Natural killer cell (primary cell): ENCODE data around the gene GMPR2. TPM values are rescaled to one million over a fixed set of nuclear protein-coding genes. Genes with fewer than 3 reads are reported as not detected.

Experiments used
- ATAC-seq, 3 donors: fragments of 150-1000 bp in 2 of 3; fragments of 200-7000 bp in 1 of 3; cut with Tn5 transposase; 1 replicate in 1 of 3; 2 replicates in 2 of 3; pipeline ENCODE4 v1.10.0; 2021; ENCODE audit warnings: mild to moderate bottlenecking in 2 of 3, moderate library complexity in 2 of 3
- DNase-seq, 2 donors: peaks; one replicate each; pipeline versions ENCODE4 v3.0.0 to v3.0.0-alpha.2; 2013 to 2021; ENCODE audit warnings: mixed read lengths in 1 of 2
- H3K27ac ChIP-seq: one replicate; pipeline ENCODE4 v1.5.1; 2013; ENCODE audit warnings: mild to moderate bottlenecking, low read length
- H3K27me3 ChIP-seq: one replicate; pipeline ENCODE4 v1.6.1; 2013; ENCODE audit warnings: low read length; ENCODE audit not compliant: control insufficient read depth, insufficient read depth
- H3K36me3 ChIP-seq: one replicate; pipeline ENCODE4 v1.6.1; 2013; ENCODE audit warnings: low read length; ENCODE audit not compliant: control insufficient read depth, insufficient read depth
- H3K4me1 ChIP-seq: one replicate; pipeline ENCODE4 v1.6.1; 2013; ENCODE audit warnings: low read length; ENCODE audit not compliant: control insufficient read depth, insufficient read depth
- H3K4me3 ChIP-seq: one replicate; pipeline ENCODE4 v1.5.1; 2013; ENCODE audit warnings: low read length
- H3K9me3 ChIP-seq: one replicate; pipeline ENCODE4 v1.6.1; 2013; ENCODE audit warnings: low read length; ENCODE audit not compliant: control insufficient read depth, insufficient read depth
- H3K27ac Mint-ChIP-seq, 2 donors: one replicate each; pipeline ENCODE4 v1.8.0; 2022; ENCODE audit warnings: mild to moderate bottlenecking in 2 of 2, mixed read lengths in 2 of 2, moderate library complexity in 1 of 2
- H3K27me3 Mint-ChIP-seq, 2 donors: one replicate each; pipeline ENCODE4 v1.8.0; 2022; ENCODE audit warnings: low read depth in 2 of 2, mixed read lengths in 2 of 2
- H3K36me3 Mint-ChIP-seq: one replicate; pipeline ENCODE4 v1.8.0; 2022; ENCODE audit warnings: mixed read lengths
- H3K4me1 Mint-ChIP-seq, 2 donors: one replicate each; pipeline ENCODE4 v1.8.0; 2022; ENCODE audit warnings: mixed read lengths in 2 of 2
- H3K4me3 Mint-ChIP-seq: one replicate; pipeline ENCODE4 v1.8.0; 2022; ENCODE audit warnings: mild to moderate bottlenecking, moderate library complexity, mixed read lengths
- H3K9me3 Mint-ChIP-seq, 2 donors: one replicate each; pipeline ENCODE4 v1.8.0; 2022; ENCODE audit warnings: mixed read lengths in 2 of 2
- CTCF ChIP-seq: fragments of 200-600 bp; IDR thresholded peaks from one replicate; pipeline ENCODE4 v1.8.0; 2022; ENCODE audit warnings: antibody characterized with exemption
- WGBS: methylation state at CpG from one replicate; pipeline ENCODE4 v1.1.7; 2013; ENCODE audit warnings: missing lambda C conversion rate; ENCODE audit not compliant: insufficient coverage; 5-methylcytosine and 5-hydroxymethylcytosine counted together
- intact Hi-C: fragments of 100-400 bp; cut with micrococcal nuclease; formaldehyde crosslinking; loops from one replicate; pipeline ENCODE4 v1.14.2; 2022
- total RNA-seq, 4 donors: library from RNA; stranded (reverse); fragments of 120-200 nt in 1 of 4; gene quantifications; one replicate each; pipeline versions ENCODE4 v1.2.3 to v1.2.4, GENCODE V29; 2013 to 2022

GMPR2 gene
- total RNA-seq, 3 donors from 2014 or later (not counting 1 experiment from before 2014, with no cell fraction given) = 46.5 to 63.3 (median 53.3) TPM

- no peaks in the 10 kb centered on the region for H3K27me3 Mint-ChIP-seq
- ATAC-seq = no peak
- no peaks in the 10 kb centered on the region for H3K36me3 Mint-ChIP-seq
- 96% methylated on average over 8 of the region's 10 CpGs for WGBS
- no peak overlapping the region for H3K4me3 Mint-ChIP-seq
- Histone ChIP-seq H3K9me3 (no peaks in the 10 kb centered on the region), H3K4me1 (peaks cover 31% of the 10 kb centered on the region), H3K27ac (no peak overlapping the region), H3K27me3 (no peaks in the 10 kb centered on the region), H3K36me3 (peaks cover 23% of the 10 kb centered on the region), H3K4me3 (no peak overlapping the region)
- TF ChIP-seq CTCF = no peak
- peaks cover 42 to 49% of the 10 kb centered on the region in 2 donors for H3K4me1 Mint-ChIP-seq
- intact Hi-C loops = no loop called here
- no peak for DNase-seq
- no peaks in the 10 kb centered on the region for H3K9me3 Mint-ChIP-seq
- H3K27ac Mint-ChIP-seq = peak overlapping the region; percentile 83 to 97
Measured at GRCh38 chr14:24190416-24190815, 42.3 kb upstream of the GMPR2 start.

- H3K4me1 ChIP-seq = peaks cover 38% of the 10 kb centered on the region
- intact Hi-C loops = no loop called here
- ATAC-seq (no peak), DNase-seq (no peak)
- Mint-ChIP-seq H3K4me1 (peaks cover 47 to 51% of the 10 kb centered on the region in 2 donors), H3K9me3 (no peaks in the 10 kb centered on the region), H3K4me3 (no peak overlapping the region), H3K36me3 (no peaks in the 10 kb centered on the region), H3K27ac (peak overlapping the region; percentile 69 to 75), H3K27me3 (no peaks in the 10 kb centered on the region)
- peaks cover 13% of the 10 kb centered on the region for H3K36me3 ChIP-seq
- no peak for TF ChIP-seq CTCF
- no peaks in the 10 kb centered on the region for H3K27me3 ChIP-seq
- 90% methylated on average over 15 of the region's 15 CpGs for WGBS
- no peak overlapping the region for H3K27ac ChIP-seq
- H3K4me3 ChIP-seq = no peak overlapping the region
- H3K9me3 ChIP-seq = no peaks in the 10 kb centered on the region
Measured at GRCh38 chr14:24192933-24193332, 39.8 kb upstream of the GMPR2 start.

- Histone ChIP-seq H3K4me1 (peaks cover 30% of the 10 kb centered on the region), H3K36me3 (peaks cover 13% of the 10 kb centered on the region), H3K27ac (peak overlapping the region; percentile 99), H3K4me3 (peak overlapping the region; percentile 92), H3K9me3 (no peaks in the 10 kb centered on the region), H3K27me3 (no peaks in the 10 kb centered on the region)
- peak overlapping the region; percentile 91 to 96 for H3K27ac Mint-ChIP-seq
- H3K4me3 Mint-ChIP-seq = peak overlapping the region; percentile 85
- intact Hi-C loops = no loop called here
- H3K4me1 Mint-ChIP-seq = peaks cover 42 to 53% of the 10 kb centered on the region in 2 donors
- H3K36me3 Mint-ChIP-seq = no peaks in the 10 kb centered on the region
- no peak for ATAC-seq
- no peaks in the 10 kb centered on the region for H3K27me3 Mint-ChIP-seq
- no peak for TF ChIP-seq CTCF
- no peaks in the 10 kb centered on the region for H3K9me3 Mint-ChIP-seq
- 92% methylated on average over 7 of the region's 7 CpGs for WGBS
- no peak for DNase-seq
Measured at GRCh38 chr14:24194186-24194872, 38.4 kb upstream of the GMPR2 start.

- TF ChIP-seq CTCF = no peak
- no peak for DNase-seq
- Histone ChIP-seq H3K27ac (peak overlapping the region; percentile 99), H3K9me3 (no peaks in the 10 kb centered on the region), H3K4me1 (peaks cover 30% of the 10 kb centered on the region), H3K27me3 (no peaks in the 10 kb centered on the region), H3K4me3 (peak overlapping the region; percentile 92), H3K36me3 (peaks cover 13% of the 10 kb centered on the region)
- Mint-ChIP-seq H3K27me3 (no peaks in the 10 kb centered on the region), H3K4me3 (peak overlapping the region; percentile 85), H3K27ac (peak overlapping the region; percentile 91 to 96), H3K9me3 (no peaks in the 10 kb centered on the region), H3K36me3 (no peaks in the 10 kb centered on the region), H3K4me1 (peaks cover 42 to 52% of the 10 kb centered on the region in 2 donors)
- ATAC-seq = no peak
- WGBS = 67% methylated on average over 8 of the region's 8 CpGs
- intact Hi-C loops = loop anchor here (1.0 to 5.0 kb wide), 2 partner anchors 18 to 37 kb away; partner anchors contain the start of genes CHMP4A, GMPR2 and NEDD8
Measured at GRCh38 chr14:24194873-24195185, 37.9 kb upstream of the GMPR2 start.
